Endothelial cell of umbilical vein (primary cell): Measurements from ENCODE around the gene CTNND2. TPM values are rescaled to one million over a fixed set of nuclear protein-coding genes. Genes with fewer than 3 reads are reported as not detected.

Source experiments
- BruUV-seq: library from RNA; stranded (reverse); fragments of 400-500 nt; replicated peaks from 2 replicates; lab custom pipeline; 2021; lab: Mats Ljungman, UMichigan
- CTCF ChIA-PET: fragments of 300-600, 350-600 bp; sonication (Branson Sonifier 250); formaldehyde crosslinking; loops from one replicate; lab custom pipeline; 2021; ENCODE audit warnings: antibody characterized with exemption, inconsistent platforms; lab: Charles Lee
- POLR2A ChIA-PET: fragments of 300-600, 350-600 bp; sonication (Branson Sonifier 250); formaldehyde crosslinking; loops from one replicate; lab custom pipeline; 2021; ENCODE audit warnings: antibody characterized with exemption, inconsistent platforms; lab: Charles Lee
- DNase-seq: peaks from one replicate; pipeline ENCODE4 v3.0.0-alpha.2; 2011; ENCODE audit warnings: low read depth, low spot score
- FAIRE-seq: peaks from 2 replicates; lab custom pipeline; 2011; peaks lifted over from hg19 to GRCh38; lab: Jason Lieb, UNC
- H2AFZ ChIP-seq: 2 replicates; pipeline ENCODE4 v1.6.0; 2012; ENCODE audit warnings: low read depth, low read length, control low read depth, inconsistent platforms
- H3K27ac ChIP-seq: 2 replicates; pipeline ENCODE4 v1.5.1; 2011; ENCODE audit warnings: low read depth, mild to moderate bottlenecking, control low read depth, low read length, moderate library complexity; ENCODE audit not compliant: insufficient read depth
- H3K27me3 ChIP-seq, 2 experiments: 2 replicates each; pipeline versions ENCODE4 v1.6.0 to v1.6.1; 2011; ENCODE audit warnings: low read length in 2 of 2, mixed read lengths in 1 of 2; ENCODE audit not compliant: control insufficient read depth in 2 of 2, insufficient read depth in 2 of 2
- H3K36me3 ChIP-seq, 2 experiments: 2 replicates in 1 of 2; 3 replicates in 1 of 2; pipeline ENCODE4 v1.5.1; 2011; ENCODE audit warnings: low read length in 2 of 2, mild to moderate bottlenecking in 1 of 2, moderate library complexity in 1 of 2; ENCODE audit not compliant: control insufficient read depth in 2 of 2, insufficient read depth in 2 of 2; ENCODE audit errors: extremely low read depth in 1 of 2
- H3K4me1 ChIP-seq: 3 replicates; pipeline ENCODE4 v1.5.1; 2011; ENCODE audit warnings: mild to moderate bottlenecking, low read length; ENCODE audit not compliant: control insufficient read depth, insufficient read depth; ENCODE audit errors: extremely low read depth
- H3K4me2 ChIP-seq: 2 replicates; pipeline ENCODE4 v1.6.1; 2011; ENCODE audit warnings: low read length, control low read depth, mixed read lengths; ENCODE audit not compliant: insufficient read depth
- H3K4me3 ChIP-seq, 3 experiments: fragments of 200-600 bp in 1 of 3; sonication (generic), shearing (Covaris generic) in 1 of 3; replicated peaks in 1 of 3; 2 replicates each; pipeline ENCODE4 v1.5.1; 2011 to 2016; ENCODE audit warnings: control low read depth in 3 of 3, low read length in 3 of 3, mild to moderate bottlenecking in 2 of 3, inconsistent platforms in 1 of 3, low read depth in 1 of 3, moderate library complexity in 1 of 3; ENCODE audit not compliant: insufficient read depth in 1 of 3
- H3K79me2 ChIP-seq: 2 replicates; pipeline ENCODE4 v1.6.0; 2012; ENCODE audit warnings: low read length, inconsistent platforms; ENCODE audit not compliant: control insufficient read depth, insufficient read depth
- H3K9ac ChIP-seq: replicated peaks from 2 replicates; pipeline ENCODE3; 2011; ENCODE audit warnings: low read length, control low read depth; ENCODE audit not compliant: insufficient read depth; ENCODE audit errors: extremely low read depth
- H3K9me1 ChIP-seq: replicated peaks from 3 replicates; pipeline ENCODE4 v1.6.0; 2011; ENCODE audit warnings: mild to moderate bottlenecking, low read length; ENCODE audit not compliant: control insufficient read depth, insufficient read depth; ENCODE audit errors: extremely low read depth
- H3K9me3 ChIP-seq: replicated peaks from 2 replicates; pipeline ENCODE4 v1.5.1; 2012; ENCODE audit warnings: low read length, inconsistent platforms; ENCODE audit not compliant: control insufficient read depth, insufficient read depth
- H4K20me1 ChIP-seq: replicated peaks from 2 replicates; pipeline ENCODE3; 2011; ENCODE audit warnings: mild to moderate bottlenecking, low read length; ENCODE audit not compliant: control insufficient read depth, insufficient read depth; ENCODE audit errors: extremely low read depth
- EZH2 ChIP-seq: IDR thresholded peaks from 2 replicates; pipeline ENCODE4 v1.6.1; 2012; ENCODE audit warnings: borderline replicate concordance, low read depth, mild to moderate bottlenecking, moderate library complexity, low read length, inconsistent platforms; ENCODE audit not compliant: severe bottlenecking
- GATA2 ChIP-seq: IDR thresholded peaks from 2 replicates; pipeline ENCODE4 v1.7.0; 2011; ENCODE audit warnings: low read depth, mild to moderate bottlenecking, moderate library complexity, mixed read lengths, low read length; ENCODE audit not compliant: insufficient read length, insufficient read depth
- MYC ChIP-seq: IDR thresholded peaks from one replicate; pipeline ENCODE4 v1.6.1; 2011; ENCODE audit warnings: mild to moderate bottlenecking, low read depth, low read length
- POLR2AphosphoS5 ChIP-seq: IDR thresholded peaks from 2 replicates; pipeline ENCODE4 v1.6.1; 2012; ENCODE audit warnings: low read depth, mild to moderate bottlenecking, control low read depth, low read length, moderate library complexity; ENCODE audit not compliant: insufficient read depth
- dilution Hi-C: fragments of 300-500 bp; cut with MboI; formaldehyde crosslinking; loops from one replicate; pipeline ENCODE4 v1.15.0; 2019; ENCODE audit warnings: low sequenced_read_pairs; ENCODE audit not compliant: extremely low pct_ligation_motif_present
- intact Hi-C: fragments of 100-400 bp; cut with micrococcal nuclease; formaldehyde crosslinking; loops from one replicate; pipeline ENCODE4 v1.10.0; 2022
- polyA plus RNA-seq, 4 experiments: library from polyadenylated mRNA; depleted of rRNA in 3 of 4; stranded (reverse) in 3 of 4; unstranded in 1 of 4; fragments of >200 nt; gene quantifications; 2 replicates each; pipeline versions ENCODE4 v1.2.1 to v1.2.3, GENCODE V29; 2011 to 2012; ENCODE audit warnings: missing spikeins in 1 of 4
- total RNA-seq: library from RNA; stranded (reverse); gene quantifications from 2 replicates; pipeline ENCODE4 v1.2.3, GENCODE V29; 2021
- TF ChIP-seq, protein P1 (sequence below), 2 donors: IDR thresholded peaks; 1 replicate in 1 of 2; 2 replicates in 1 of 2; pipeline ENCODE4 v1.5.1; 2011; ENCODE audit warnings: low read length in 2 of 2, mild to moderate bottlenecking in 2 of 2, moderate library complexity in 2 of 2, control low read depth in 1 of 2, inconsistent platforms in 1 of 2, low read depth in 1 of 2; ENCODE audit not compliant: insufficient read depth in 1 of 2; ENCODE audit errors: extremely low read depth in 1 of 2

The CTNND2 gene
- total and polyA plus RNA-seq, 2 donors (not counting 3 experiments of a cell fraction or from before 2014, with no cell fraction given) = not detected

DNA sequence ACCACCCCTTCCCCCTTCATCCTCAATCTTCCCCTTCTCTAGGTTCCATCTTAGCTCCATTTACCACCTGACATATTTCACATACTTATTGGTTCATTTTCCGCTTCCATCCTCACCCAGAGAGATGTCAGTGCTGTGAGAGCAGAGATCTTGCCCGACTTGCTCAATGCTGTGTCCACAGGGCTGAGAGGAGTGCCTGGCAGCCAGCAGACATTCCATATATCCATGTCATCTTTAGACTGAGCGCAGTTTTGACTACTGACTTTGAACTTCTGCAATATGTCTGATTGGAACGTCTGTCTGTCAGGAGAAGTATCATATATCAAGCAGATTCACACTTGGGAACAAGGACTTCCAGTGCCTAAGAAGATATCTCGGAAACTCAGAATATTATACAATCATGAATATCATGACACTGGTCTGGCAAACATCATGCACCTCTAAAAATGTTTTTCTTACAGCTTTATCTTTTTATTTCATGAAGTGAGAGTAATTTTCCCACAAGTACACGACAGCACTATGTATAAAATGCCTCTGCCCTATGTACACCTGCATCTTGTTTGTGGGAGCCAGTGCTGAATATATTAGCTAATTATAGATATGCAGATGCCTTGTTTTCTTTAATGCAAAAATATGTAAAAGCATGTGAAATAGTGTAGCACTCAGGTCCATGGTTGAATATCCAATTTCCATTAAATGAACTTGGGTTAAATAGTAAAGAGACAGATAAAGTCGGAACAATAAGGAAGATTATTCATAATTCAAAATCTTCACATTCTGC, 689.2 kb downstream of the CTNND2 start:
- Histone ChIP-seq H3K27me3 (no peaks in the 10 kb centered on the region), H3K4me2 (no peak overlapping the region), H3K9me3 (no peaks in the 10 kb centered on the region), H3K36me3 (no peaks in the 10 kb centered on the region), H3K27ac (no peak overlapping the region), H3K79me2 (no peaks in the 10 kb centered on the region), H3K9ac (no peak overlapping the region), H3K4me3 (no peak overlapping the region), H3K9me1 (no peaks in the 10 kb centered on the region), H3K4me1 (no peaks in the 10 kb centered on the region), H2AFZ (no peak overlapping the region), H4K20me1 (no peaks in the 10 kb centered on the region)
- POLR2A ChIA-PET = no interaction called here
- no TSS peak for BruUV-seq
- dilution Hi-C loops (no loop called here), intact Hi-C loops (no loop called here)
- CTCF ChIA-PET = no interaction called here
- FAIRE-seq (no peak), DNase-seq (no peak)
- TF ChIP-seq MYC (no peak), EZH2 (no peak), GATA2 (no peak), POLR2AphosphoS5 (no peak)
- TF ChIP-seq, protein P1, sequence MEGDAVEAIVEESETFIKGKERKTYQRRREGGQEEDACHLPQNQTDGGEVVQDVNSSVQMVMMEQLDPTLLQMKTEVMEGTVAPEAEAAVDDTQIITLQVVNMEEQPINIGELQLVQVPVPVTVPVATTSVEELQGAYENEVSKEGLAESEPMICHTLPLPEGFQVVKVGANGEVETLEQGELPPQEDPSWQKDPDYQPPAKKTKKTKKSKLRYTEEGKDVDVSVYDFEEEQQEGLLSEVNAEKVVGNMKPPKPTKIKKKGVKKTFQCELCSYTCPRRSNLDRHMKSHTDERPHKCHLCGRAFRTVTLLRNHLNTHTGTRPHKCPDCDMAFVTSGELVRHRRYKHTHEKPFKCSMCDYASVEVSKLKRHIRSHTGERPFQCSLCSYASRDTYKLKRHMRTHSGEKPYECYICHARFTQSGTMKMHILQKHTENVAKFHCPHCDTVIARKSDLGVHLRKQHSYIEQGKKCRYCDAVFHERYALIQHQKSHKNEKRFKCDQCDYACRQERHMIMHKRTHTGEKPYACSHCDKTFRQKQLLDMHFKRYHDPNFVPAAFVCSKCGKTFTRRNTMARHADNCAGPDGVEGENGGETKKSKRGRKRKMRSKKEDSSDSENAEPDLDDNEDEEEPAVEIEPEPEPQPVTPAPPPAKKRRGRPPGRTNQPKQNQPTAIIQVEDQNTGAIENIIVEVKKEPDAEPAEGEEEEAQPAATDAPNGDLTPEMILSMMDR (IDR thresholded peaks at IDR 0.05; ENCODE audit: extremely low read depth in 1 of 2, insufficient read depth in 1 of 2, low read depth in 1 of 2, low read length in 2 of 2) = no peak
